Cardiac muscle cell (in vitro differentiated cells and primary cell): ENCODE data around the gene CERS1. TPM values are rescaled to one million over a fixed set of nuclear protein-coding genes. Genes with fewer than 3 reads are reported as not detected.

Experiments used
- DNase-seq, 2 donors: peaks; one replicate each; pipeline versions ENCODE4 v3.0.0 to v3.0.0-alpha.2; 2010 to 2017; ENCODE audit warnings: low read depth in 1 of 2, low spot score in 1 of 2
- H3K27ac ChIP-seq: fragments of 200-600 bp; sonication (generic); 2 replicates; pipeline ENCODE4 v1.5.1; 2016
- H3K27me3 ChIP-seq: fragments of 200-600 bp; sonication (generic); 2 replicates; pipeline ENCODE4 v1.6.0; 2016; ENCODE audit warnings: control low read depth
- H3K36me3 ChIP-seq: fragments of 200-600 bp; sonication (generic); 2 replicates; pipeline ENCODE4 v1.5.1; 2016; ENCODE audit warnings: control low read depth
- H3K4me1 ChIP-seq: fragments of 200-600 bp; sonication (generic); 2 replicates; pipeline ENCODE4 v1.8.1; 2017; ENCODE audit warnings: low read depth, mild to moderate bottlenecking, mixed run types
- H3K4me3 ChIP-seq: fragments of 200-600 bp; sonication (generic); 2 replicates; pipeline ENCODE4 v1.5.1; 2016; ENCODE audit warnings: mild to moderate bottlenecking
- H3K9me3 ChIP-seq: fragments of 200-600 bp; sonication (generic); 2 replicates; pipeline ENCODE4 v1.5.1; 2017; ENCODE audit warnings: low read depth, mild to moderate bottlenecking, control low read depth
- polyA plus RNA-seq: library from polyadenylated mRNA; unstranded; fragments of >200 nt; fragmentation: Nextera tagmentation; extraction: Ambion mirVana; gene quantifications from 2 replicates; pipeline ENCODE4 v1.2.1, GENCODE V29; 2016
- total RNA-seq: library from RNA; depleted of rRNA; stranded (reverse); fragments of >200 nt; gene quantifications from 2 replicates; pipeline ENCODE4 v1.2.3, GENCODE V29; 2016
- TF ChIP-seq, protein P1 (sequence below): IDR thresholded peaks from 2 replicates; pipeline ENCODE4 v1.5.1; 2012; ENCODE audit warnings: low read depth, mild to moderate bottlenecking, low read length

Gene CERS1
- total and polyA plus RNA-seq, 2 experiments from 2014 or later, result 15.2 to 29.3 TPM

DNA sequence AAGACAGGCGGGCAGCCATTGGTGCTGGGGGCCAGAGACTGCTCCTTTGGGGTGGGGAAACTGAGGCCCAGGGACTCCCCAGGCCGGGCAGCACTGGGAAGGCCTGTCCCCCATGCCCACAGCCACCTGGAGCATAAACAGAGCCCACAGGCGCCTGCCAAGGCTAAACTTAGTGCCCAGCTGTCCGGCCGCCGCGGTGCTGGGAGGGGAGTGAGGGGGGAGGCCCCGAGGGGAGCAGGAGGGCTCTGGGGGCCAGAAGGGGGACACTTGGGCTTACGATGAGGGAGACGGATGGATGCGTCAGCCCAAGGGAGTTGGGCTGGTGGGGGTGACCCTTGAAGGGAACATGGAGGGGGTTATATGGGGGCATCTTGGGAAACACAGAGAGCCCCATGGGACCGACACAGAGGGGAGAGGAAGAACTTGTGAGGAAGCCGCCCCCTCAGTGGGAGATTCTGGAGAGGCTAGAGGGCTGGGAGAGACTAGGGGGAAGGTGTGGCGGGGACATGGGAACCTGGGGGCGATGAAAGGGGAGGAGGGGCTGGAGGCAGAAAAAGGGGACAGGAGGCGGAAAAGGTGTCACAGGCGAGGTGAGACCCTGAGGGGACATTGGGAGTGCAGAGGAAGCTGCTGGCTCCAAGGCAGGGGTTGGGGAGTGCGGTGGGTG lies 2.2 kb downstream of the CERS1 start:
- Histone ChIP-seq H3K9me3 (no peaks in the 10 kb centered on the region), H3K36me3 (no peaks in the 10 kb centered on the region), H3K27ac (no peak overlapping the region), H3K27me3 (no peaks in the 10 kb centered on the region), H3K4me1 (no peaks in the 10 kb centered on the region), H3K4me3 (no peak overlapping the region)
- no peak for DNase-seq
- TF ChIP-seq, protein P1, sequence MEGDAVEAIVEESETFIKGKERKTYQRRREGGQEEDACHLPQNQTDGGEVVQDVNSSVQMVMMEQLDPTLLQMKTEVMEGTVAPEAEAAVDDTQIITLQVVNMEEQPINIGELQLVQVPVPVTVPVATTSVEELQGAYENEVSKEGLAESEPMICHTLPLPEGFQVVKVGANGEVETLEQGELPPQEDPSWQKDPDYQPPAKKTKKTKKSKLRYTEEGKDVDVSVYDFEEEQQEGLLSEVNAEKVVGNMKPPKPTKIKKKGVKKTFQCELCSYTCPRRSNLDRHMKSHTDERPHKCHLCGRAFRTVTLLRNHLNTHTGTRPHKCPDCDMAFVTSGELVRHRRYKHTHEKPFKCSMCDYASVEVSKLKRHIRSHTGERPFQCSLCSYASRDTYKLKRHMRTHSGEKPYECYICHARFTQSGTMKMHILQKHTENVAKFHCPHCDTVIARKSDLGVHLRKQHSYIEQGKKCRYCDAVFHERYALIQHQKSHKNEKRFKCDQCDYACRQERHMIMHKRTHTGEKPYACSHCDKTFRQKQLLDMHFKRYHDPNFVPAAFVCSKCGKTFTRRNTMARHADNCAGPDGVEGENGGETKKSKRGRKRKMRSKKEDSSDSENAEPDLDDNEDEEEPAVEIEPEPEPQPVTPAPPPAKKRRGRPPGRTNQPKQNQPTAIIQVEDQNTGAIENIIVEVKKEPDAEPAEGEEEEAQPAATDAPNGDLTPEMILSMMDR, result no peak

DNA sequence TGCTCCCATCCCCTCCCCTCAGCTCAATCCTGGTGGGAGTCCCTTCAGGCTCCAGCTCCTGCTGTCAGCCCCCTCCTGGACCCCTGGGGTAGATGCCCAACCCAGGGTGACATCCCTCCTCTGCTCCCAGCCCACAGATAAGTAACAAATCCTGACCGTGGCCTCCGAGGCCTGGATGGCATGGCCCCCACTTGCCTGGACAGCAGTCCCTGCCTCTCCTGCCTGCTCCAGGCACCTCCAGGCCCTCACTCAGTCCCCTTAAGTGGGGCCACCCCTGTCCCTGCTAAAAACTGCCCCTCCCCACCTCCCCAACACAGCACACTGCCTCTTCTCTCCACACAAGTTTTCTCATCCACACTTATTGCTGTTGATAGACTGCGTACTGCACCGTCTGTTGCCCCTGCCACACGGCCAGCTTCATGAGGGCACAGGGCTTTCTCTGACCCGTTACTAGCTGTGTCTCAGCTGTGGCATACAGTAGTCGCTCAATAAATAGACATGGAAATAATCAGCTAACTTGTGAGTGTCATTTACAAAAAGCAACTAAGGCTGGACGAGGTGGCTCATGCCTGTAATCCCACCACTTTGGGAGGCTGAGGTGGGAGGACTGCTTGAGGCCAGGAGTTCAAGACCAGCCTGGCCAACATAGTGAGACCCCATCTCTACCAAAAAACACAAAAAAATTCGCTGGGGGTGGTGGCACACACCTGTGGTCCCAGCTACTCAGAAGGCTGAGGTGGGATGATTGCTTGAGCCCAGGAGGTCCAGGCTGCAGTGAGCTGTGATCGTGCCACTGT lies 5.8 kb downstream of the CERS1 start:
- no peaks in the 10 kb centered on the region for H3K27me3 ChIP-seq
- TF ChIP-seq, protein P1, result no peak
- H3K4me3 ChIP-seq, result no peak overlapping the region
- H3K36me3 ChIP-seq, result no peaks in the 10 kb centered on the region
- no peak overlapping the region for H3K27ac ChIP-seq
- no peaks in the 10 kb centered on the region for H3K9me3 ChIP-seq
- no peak for DNase-seq
- no peaks in the 10 kb centered on the region for H3K4me1 ChIP-seq

DNA sequence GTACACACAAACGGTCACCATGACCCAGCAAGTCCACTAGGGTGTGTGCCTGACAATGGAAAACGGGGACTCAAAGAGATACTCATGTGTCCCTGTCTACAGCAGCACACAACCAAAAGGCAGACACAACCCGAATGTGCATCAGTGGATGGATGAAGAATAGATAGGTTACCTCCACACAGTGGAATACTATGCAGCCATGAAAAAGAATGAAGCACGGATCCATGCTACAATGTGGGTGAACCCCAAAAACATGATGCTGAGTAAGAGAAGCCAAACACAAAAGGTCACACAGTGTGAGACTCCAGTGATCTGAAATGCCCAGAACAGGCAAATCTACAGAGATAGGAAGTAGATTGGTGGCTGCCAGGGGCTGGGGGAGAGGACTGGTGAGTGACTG lies 9.0 kb downstream of the CERS1 start:
- Histone ChIP-seq H3K9me3 (no peaks in the 10 kb centered on the region), H3K27ac (no peak overlapping the region), H3K36me3 (peaks cover 15% of the 10 kb centered on the region), H3K27me3 (no peaks in the 10 kb centered on the region), H3K4me3 (no peak overlapping the region), H3K4me1 (no peaks in the 10 kb centered on the region)
- no peak for DNase-seq
- TF ChIP-seq, protein P1, result no peak

- no peak for DNase-seq
- Histone ChIP-seq H3K9me3 (no peaks in the 10 kb centered on the region), H3K36me3 (peaks cover 23% of the 10 kb centered on the region), H3K27ac (no peak overlapping the region), H3K27me3 (no peaks in the 10 kb centered on the region), H3K4me3 (no peak overlapping the region), H3K4me1 (no peaks in the 10 kb centered on the region)
- TF ChIP-seq, protein P1, result no peak
Measured at GRCh38 chr19:18883526-18884304, 12.2 kb downstream of the CERS1 start.

DNA sequence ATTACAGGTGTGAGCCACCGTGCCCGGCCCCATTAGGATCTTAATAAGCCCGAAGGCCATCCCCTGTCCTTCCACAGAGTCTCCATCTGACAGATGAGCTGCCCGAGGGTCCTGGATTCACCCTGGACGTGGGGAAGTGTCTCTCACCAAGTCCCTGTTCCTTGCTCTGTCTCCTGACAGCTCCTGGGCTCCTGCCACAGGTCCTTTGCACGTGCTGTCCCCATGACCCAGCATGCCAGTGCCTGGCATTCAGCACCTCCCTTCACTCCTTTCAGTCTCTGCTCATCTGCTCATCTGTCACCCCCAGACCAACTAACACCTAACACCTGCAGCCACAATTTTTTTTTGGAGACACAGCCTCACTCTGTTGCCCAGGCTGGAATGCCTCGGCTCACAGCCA lies 14.5 kb downstream of the CERS1 start:
- peaks cover 32% of the 10 kb centered on the region for H3K36me3 ChIP-seq
- no peak overlapping the region for H3K27ac ChIP-seq
- no peaks in the 10 kb centered on the region for H3K27me3 ChIP-seq
- H3K4me1 ChIP-seq, result no peaks in the 10 kb centered on the region
- no peak for DNase-seq
- no peak overlapping the region for H3K4me3 ChIP-seq
- no peaks in the 10 kb centered on the region for H3K9me3 ChIP-seq
- TF ChIP-seq, protein P1, result no peak
